Left renal cortex interstitium (tissue), 4 donors: ENCODE measurements around the gene UBR1. TPM values are rescaled to one million over a fixed set of nuclear protein-coding genes. Genes with fewer than 3 reads are reported as not detected.
"Not testable (repeated sequence)": the region's sequence is repeated elsewhere in the genome, so short reads cannot be mapped to it uniquely, and the experiment has no call there.

Source experiments
- DNase-seq, 4 donors: peaks; one replicate each; pipeline ENCODE4 v3.0.0-alpha.2; 2013; ENCODE audit warnings: low read depth in 4 of 4, low spot score in 2 of 4, missing footprints in 1 of 4
- polyA plus RNA-seq, 4 donors: library from polyadenylated mRNA; unstranded; fragments of 120-200 nt; gene quantifications; one replicate each; pipeline ENCODE4 v1.2.1, GENCODE V29; 2013; ENCODE audit not compliant: insufficient read length in 4 of 4

Gene UBR1
- polyA plus RNA-seq, 4 donors = 18.4 to 28.8 (median 24.0) TPM

GRCh38 chr15:42984493-42985034, 121.3 kb downstream of the UBR1 start:
- DNase-seq = no peak

- not testable (repeated sequence) for DNase-seq
Measured at GRCh38 chr15:42979113-42979512, 126.7 kb downstream of the UBR1 start.

GRCh38 chr15:42974202-42974862, 131.5 kb downstream of the UBR1 start:
- DNase-seq = no peak

- DNase-seq = no peak
Measured at GRCh38 chr15:42973114-42973513, 132.7 kb downstream of the UBR1 start.

GRCh38 chr15:42971830-42972229, 134.0 kb downstream of the UBR1 start:
- DNase-seq = no peak

- DNase-seq = no peak
Measured at GRCh38 chr15:42964476-42964875, 141.4 kb downstream of the UBR1 start.

GRCh38 chr15:42955518-42955917, 150.3 kb downstream of the UBR1 start:
- no peak for DNase-seq

GRCh38 chr15:42954291-42954690, 151.5 kb downstream of the UBR1 start:
- DNase-seq = no peak

- DNase-seq = not testable (repeated sequence)
Measured at GRCh38 chr15:42948898-42949297, 156.9 kb downstream of the UBR1 start.

GRCh38 chr15:42940527-42940926, 165.3 kb downstream of the UBR1 start:
- no peak for DNase-seq

- DNase-seq = no peak
Measured at GRCh38 chr15:42939841-42940240, 166.0 kb downstream of the UBR1 start.

GRCh38 chr15:42937143-42937542, 168.7 kb downstream of the UBR1 start:
- DNase-seq = no peak

GRCh38 chr15:42933886-42934667, 171.8 kb downstream of the UBR1 start:
- DNase-seq = no peak

GRCh38 chr15:42932833-42933515, 172.9 kb downstream of the UBR1 start:
- DNase-seq = no peak

GRCh38 chr15:42931702-42932486, 173.9 kb downstream of the UBR1 start:
- no peak for DNase-seq

GRCh38 chr15:42929306-42929848, 176.5 kb downstream of the UBR1 start:
- no peak for DNase-seq

GRCh38 chr15:42921342-42921731, 184.5 kb downstream of the UBR1 start:
- peak in 3 of 4 donors; percentile 9 to 11 (median 10) for DNase-seq

GRCh38 chr15:42920519-42921341, 185.1 kb downstream of the UBR1 start, which contains the start of gene TTBK2:
Gene TTBK2 (minus strand): TSS chr15:42920778. CDS start chr15:42878617, 42,161 bp downstream.
- DNase-seq = peak; percentile 93 to 98 (median 96)
